Measurements from ENCODE around the gene LTV1. TPM values are rescaled to one million over a fixed set of nuclear protein-coding genes. Genes with fewer than 3 reads are reported as not detected.

LTV1 gene
- total RNA-seq, 1 experiment from 2014 or later = 18.3 TPM

DNA sequence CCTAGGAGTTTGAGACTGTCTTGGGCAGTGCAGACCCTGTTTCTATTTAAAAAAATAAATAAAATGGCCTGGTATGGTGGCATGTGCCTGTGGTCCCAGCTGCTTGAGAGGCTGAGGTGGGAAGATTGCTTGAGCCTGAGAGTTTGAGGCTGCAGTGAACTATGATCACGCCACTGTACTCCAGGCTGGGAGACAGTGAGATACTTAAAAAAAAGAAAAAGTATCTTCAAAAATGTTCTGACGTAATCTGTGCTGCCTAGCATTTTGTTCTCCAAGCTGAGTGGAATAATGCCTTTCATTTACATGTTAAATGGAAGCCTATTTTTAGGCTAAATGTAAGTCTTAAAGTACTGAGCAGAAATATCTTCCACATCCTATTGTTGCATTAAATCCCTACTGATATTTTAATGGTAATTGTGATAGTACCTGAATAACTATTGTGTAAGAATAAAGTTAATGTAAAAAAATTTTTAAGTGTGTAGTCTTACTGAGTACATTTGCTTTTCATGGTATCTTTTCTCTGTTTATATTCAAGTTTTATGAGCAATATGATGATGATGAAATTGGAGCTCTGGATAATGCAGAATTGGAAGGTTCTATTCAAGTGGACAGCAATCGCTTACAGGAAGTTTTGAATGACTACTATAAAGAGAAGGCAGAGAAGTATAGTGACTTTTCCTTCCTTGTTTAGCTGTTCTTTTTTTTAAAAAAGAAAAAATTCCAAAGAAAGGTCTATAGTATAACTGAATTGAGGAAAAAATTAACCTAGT is 16.9 kb downstream of the LTV1 start:
- H4K20me1 ChIP-seq (ENCODE audit: insufficient read depth) = no peaks in the 10 kb centered on the region
- H3K9me2 ChIP-seq (ENCODE audit: insufficient read depth) = no peaks in the 10 kb centered on the region
- peaks cover 71% of the 10 kb centered on the region for H3K36me3 ChIP-seq (ENCODE audit: low read depth)
- no peaks in the 10 kb centered on the region; the same call in 1 of the 2 replicates for H3K79me2 ChIP-seq (ENCODE audit: low read depth)
- TF ChIP-seq EZH2 (IDR thresholded peaks at IDR 0.05; ENCODE audit: low read depth) = no peak
- TF ChIP-seq, protein P1, sequence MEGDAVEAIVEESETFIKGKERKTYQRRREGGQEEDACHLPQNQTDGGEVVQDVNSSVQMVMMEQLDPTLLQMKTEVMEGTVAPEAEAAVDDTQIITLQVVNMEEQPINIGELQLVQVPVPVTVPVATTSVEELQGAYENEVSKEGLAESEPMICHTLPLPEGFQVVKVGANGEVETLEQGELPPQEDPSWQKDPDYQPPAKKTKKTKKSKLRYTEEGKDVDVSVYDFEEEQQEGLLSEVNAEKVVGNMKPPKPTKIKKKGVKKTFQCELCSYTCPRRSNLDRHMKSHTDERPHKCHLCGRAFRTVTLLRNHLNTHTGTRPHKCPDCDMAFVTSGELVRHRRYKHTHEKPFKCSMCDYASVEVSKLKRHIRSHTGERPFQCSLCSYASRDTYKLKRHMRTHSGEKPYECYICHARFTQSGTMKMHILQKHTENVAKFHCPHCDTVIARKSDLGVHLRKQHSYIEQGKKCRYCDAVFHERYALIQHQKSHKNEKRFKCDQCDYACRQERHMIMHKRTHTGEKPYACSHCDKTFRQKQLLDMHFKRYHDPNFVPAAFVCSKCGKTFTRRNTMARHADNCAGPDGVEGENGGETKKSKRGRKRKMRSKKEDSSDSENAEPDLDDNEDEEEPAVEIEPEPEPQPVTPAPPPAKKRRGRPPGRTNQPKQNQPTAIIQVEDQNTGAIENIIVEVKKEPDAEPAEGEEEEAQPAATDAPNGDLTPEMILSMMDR (conservative IDR thresholded peaks at IDR 0.05) = no peak
- H3K27me3 ChIP-seq (ENCODE audit: insufficient read depth, low read depth) = no peaks in the 10 kb centered on the region
- no peak for DNase-seq
- no peak overlapping the region for H3K4me2 ChIP-seq
- ChIA-PET POLR2A (ENCODE audit: unreplicated experiment) (interaction anchor here (0.7 kb wide), 1 partner anchor 43 kb away, joined by 4 read pairs; no protein-coding TSS in a partner anchor), CTCF (no interaction called here)
- no TSS peak for BruUV-seq (replicated peaks)
- H3K27ac ChIP-seq = no peak overlapping the region
- H3K4me3 ChIP-seq = no peak overlapping the region
- H3K4me1 ChIP-seq (replicated peaks; ENCODE audit: insufficient read depth) = no peaks in the 10 kb centered on the region
- no peaks in the 10 kb centered on the region for H3F3A ChIP-seq (ENCODE audit: insufficient read depth, low read depth)
- intact Hi-C loops (cut with micrococcal nuclease; ENCODE audit: unreplicated experiment) = no loop called here
- no peaks in the 10 kb centered on the region for H3K9me3 ChIP-seq (ENCODE audit: insufficient read depth, low read depth)
- H2AFZ ChIP-seq = no peak overlapping the region

DNA sequence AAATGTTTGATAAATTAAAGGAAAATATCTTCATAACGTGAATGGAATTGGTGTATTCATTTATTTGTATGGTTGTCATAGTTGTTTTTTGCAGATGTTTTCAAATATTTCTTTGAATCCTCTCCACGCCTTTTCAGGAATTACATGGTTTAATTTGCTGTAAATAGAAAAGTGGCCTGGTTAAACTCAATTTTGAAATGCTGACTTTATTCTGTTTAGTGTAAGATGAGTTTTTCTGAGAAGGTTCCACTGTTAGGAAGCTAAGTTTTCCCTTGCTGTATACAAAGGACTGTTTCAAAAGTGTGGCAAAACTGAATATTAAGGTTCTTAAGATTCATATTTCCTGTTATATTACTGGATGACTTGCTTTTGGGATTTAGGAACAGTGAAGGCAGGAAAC is 20.6 kb downstream of the LTV1 start:
- Histone ChIP-seq H3F3A (ENCODE audit: insufficient read depth, low read depth) (no peaks in the 10 kb centered on the region; the same call in 1 of the 2 replicates), H3K4me2 (no peak overlapping the region), H4K20me1 (ENCODE audit: insufficient read depth) (no peaks in the 10 kb centered on the region), H3K27ac (no peak overlapping the region), H3K9me2 (ENCODE audit: insufficient read depth) (no peaks in the 10 kb centered on the region), H3K27me3 (ENCODE audit: insufficient read depth, low read depth) (no peaks in the 10 kb centered on the region), H2AFZ (no peak overlapping the region), H3K9me3 (ENCODE audit: insufficient read depth, low read depth) (no peaks in the 10 kb centered on the region), H3K4me1 (replicated peaks; ENCODE audit: insufficient read depth) (no peaks in the 10 kb centered on the region), H3K79me2 (ENCODE audit: low read depth) (no peaks in the 10 kb centered on the region), H3K4me3 (no peak overlapping the region), H3K36me3 (ENCODE audit: low read depth) (peaks cover 39% of the 10 kb centered on the region)
- no peak for DNase-seq
- ChIA-PET CTCF (no interaction called here), POLR2A (ENCODE audit: unreplicated experiment) (interaction anchor here (0.7 kb wide), 1 partner anchor 905 kb away, joined by 4 read pairs; no protein-coding TSS in a partner anchor)
- TF ChIP-seq EZH2 (IDR thresholded peaks at IDR 0.05; ENCODE audit: low read depth) = no peak
- TF ChIP-seq, protein P1 (conservative IDR thresholded peaks at IDR 0.05) = no peak
- no TSS peak for BruUV-seq (replicated peaks)
- intact Hi-C loops (cut with micrococcal nuclease; ENCODE audit: unreplicated experiment) = no loop called here

DNA sequence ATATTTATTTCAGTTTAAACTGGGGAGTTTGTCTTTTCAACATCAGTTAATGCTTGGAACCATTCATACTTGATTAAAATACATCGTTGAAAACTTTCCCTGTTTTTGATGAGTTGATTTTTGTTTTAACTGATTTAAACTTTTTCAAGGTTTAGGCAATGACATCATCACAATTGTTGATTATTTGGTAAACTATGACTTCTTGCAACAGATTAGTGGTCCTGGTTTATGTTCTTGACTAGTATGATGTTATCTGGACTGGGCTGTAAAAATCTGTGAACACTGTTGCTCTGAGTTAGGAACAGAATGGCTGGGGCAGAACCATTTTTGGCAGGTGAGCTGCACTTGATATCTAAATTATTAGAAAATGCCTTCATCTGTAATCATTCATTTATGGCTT is 21.1 kb downstream of the LTV1 start, which contains the start of gene ZC2HC1B:
Gene ZC2HC1B, plus strand, starts transcription at position 241 of the 400 bp plus-strand sequence. Its CDS starts 66 bp downstream, at position 307.
- H3K36me3 ChIP-seq (ENCODE audit: low read depth) = peaks cover 35% of the 10 kb centered on the region
- no peaks in the 10 kb centered on the region for H4K20me1 ChIP-seq (ENCODE audit: insufficient read depth)

More for the DNA sequence above, 21.1 kb downstream of the LTV1 start, which contains the start of gene ZC2HC1B:
- Histone ChIP-seq H3K9me2 (ENCODE audit: insufficient read depth) (no peaks in the 10 kb centered on the region), H3K4me2 (no peak within 1 kb of the TSS), H3K4me1 (replicated peaks; ENCODE audit: insufficient read depth) (no peaks in the 10 kb centered on the region), H2AFZ (no peak within 1 kb of the TSS), H3K27ac (no peak within 1 kb of the TSS), H3K9me3 (ENCODE audit: insufficient read depth, low read depth) (no peaks in the 10 kb centered on the region), H3K79me2 (ENCODE audit: low read depth) (no peaks in the 10 kb centered on the region), H3K4me3 (no peak within 1 kb of the TSS), H3F3A (ENCODE audit: insufficient read depth, low read depth) (no peaks in the 10 kb centered on the region; the same call in 1 of the 2 replicates), H3K27me3 (ENCODE audit: insufficient read depth, low read depth) (no peaks in the 10 kb centered on the region)
- intact Hi-C loops (cut with micrococcal nuclease; ENCODE audit: unreplicated experiment) = no loop called here
- CTCF ChIA-PET = no interaction called here
- BruUV-seq (replicated peaks) = no TSS peak
- TF ChIP-seq, protein P1 (conservative IDR thresholded peaks at IDR 0.05) = no peak
- TF ChIP-seq EZH2 (IDR thresholded peaks at IDR 0.05; ENCODE audit: low read depth) = no peak
- POLR2A ChIA-PET (ENCODE audit: unreplicated experiment) = no interaction called here
- no peak for DNase-seq

All from PC-9 (cell line).